Hepatocyte (in vitro differentiated cells): Measurements from ENCODE around the gene TTBK2. TPM values are rescaled to one million over a fixed set of nuclear protein-coding genes. Genes with fewer than 3 reads are reported as not detected.

Source experiments
- DNase-seq: peaks from one replicate; pipeline ENCODE4 v3.0.0-alpha.2; 2016; ENCODE audit warnings: low spot score
- H2AFZ ChIP-seq: fragments of 200-600 bp; sonication (generic); 2 replicates; pipeline ENCODE4 v1.6.0; 2016; ENCODE audit warnings: antibody characterized with exemption, mild to moderate bottlenecking
- H3K27ac ChIP-seq: fragments of 200-600 bp; sonication (generic); 2 replicates; pipeline ENCODE4 v1.5.1; 2016; ENCODE audit warnings: mild to moderate bottlenecking
- H3K27me3 ChIP-seq: fragments of 200-600 bp; sonication (generic); 2 replicates; pipeline ENCODE4 v1.6.1; 2016
- H3K36me3 ChIP-seq: fragments of 200-600 bp; sonication (generic); replicated peaks from 2 replicates; pipeline ENCODE4 v1.5.1; 2016; ENCODE audit warnings: low read depth; ENCODE audit not compliant: insufficient read depth
- H3K4me1 ChIP-seq: fragments of 200-600 bp; sonication (generic); 2 replicates; pipeline ENCODE4 v1.5.1; 2016; ENCODE audit warnings: mild to moderate bottlenecking, moderate library complexity; ENCODE audit not compliant: insufficient read depth
- H3K4me2 ChIP-seq: fragments of 200-600 bp; sonication (generic); 2 replicates; pipeline ENCODE4 v1.6.0; 2016
- H3K4me3 ChIP-seq: fragments of 200-600 bp; sonication (generic); 2 replicates; pipeline ENCODE4 v1.5.1; 2016; ENCODE audit warnings: mild to moderate bottlenecking
- H3K79me2 ChIP-seq: fragments of 200-600 bp; sonication (generic); 2 replicates; pipeline ENCODE4 v1.6.0; 2017; ENCODE audit warnings: mild to moderate bottlenecking
- H3K9me2 ChIP-seq: fragments of 200-600 bp; sonication (generic); replicated peaks from 2 replicates; pipeline ENCODE4 v1.6.0; 2017; ENCODE audit warnings: mild to moderate bottlenecking; ENCODE audit not compliant: insufficient read depth
- H3K9me3 ChIP-seq: fragments of 200-600 bp; sonication (generic); 2 replicates; pipeline ENCODE4 v1.5.1; 2016; ENCODE audit warnings: low read depth, mild to moderate bottlenecking
- H4K20me1 ChIP-seq: fragments of 200-600 bp; sonication (generic); 2 replicates; pipeline ENCODE4 v1.6.0; 2016; ENCODE audit warnings: mild to moderate bottlenecking; ENCODE audit not compliant: insufficient read depth, poor library complexity, severe bottlenecking
- CTCF ChIP-seq: fragments of 200-600 bp; sonication (generic); IDR thresholded peaks from 2 replicates; pipeline ENCODE4 v1.5.1; 2016; ENCODE audit warnings: antibody characterized with exemption, mild to moderate bottlenecking; ENCODE audit not compliant: poor library complexity
- EZH2 ChIP-seq: fragments of 200-600 bp; sonication (generic); IDR thresholded peaks from 2 replicates; pipeline ENCODE4 v1.6.1; 2016; ENCODE audit warnings: antibody characterized with exemption, mild to moderate bottlenecking, borderline replicate concordance
- EZH2phosphoT487 ChIP-seq: fragments of 200-600 bp; sonication (generic); IDR thresholded peaks from one replicate; pipeline ENCODE4 v1.6.1; 2018; ENCODE audit warnings: antibody characterized with exemption, mild to moderate bottlenecking, low read depth, moderate library complexity; ENCODE audit not compliant: unreplicated experiment, severe bottlenecking
- WGBS: methylation state at CpG from one replicate; pipeline ENCODE4 v1.1.6; 2016; ENCODE audit warnings: low lambda C conversion rate; ENCODE audit errors: missing lambda C conversion rate; 5-methylcytosine and 5-hydroxymethylcytosine counted together
- polyA plus RNA-seq: library from polyadenylated mRNA; unstranded; fragments of >200 nt; fragmentation: Nextera tagmentation; extraction: Ambion mirVana; gene quantifications from 2 replicates; pipeline ENCODE4 v1.2.1, GENCODE V29; 2016
- total RNA-seq: library from RNA; depleted of rRNA; stranded (reverse); fragments of >200 nt; gene quantifications from 2 replicates; pipeline ENCODE4 v1.2.3, GENCODE V29; 2014

TTBK2 gene
- total and polyA plus RNA-seq, 2 experiments from 2014 or later, result 3.8 to 8.5 TPM

DNA sequence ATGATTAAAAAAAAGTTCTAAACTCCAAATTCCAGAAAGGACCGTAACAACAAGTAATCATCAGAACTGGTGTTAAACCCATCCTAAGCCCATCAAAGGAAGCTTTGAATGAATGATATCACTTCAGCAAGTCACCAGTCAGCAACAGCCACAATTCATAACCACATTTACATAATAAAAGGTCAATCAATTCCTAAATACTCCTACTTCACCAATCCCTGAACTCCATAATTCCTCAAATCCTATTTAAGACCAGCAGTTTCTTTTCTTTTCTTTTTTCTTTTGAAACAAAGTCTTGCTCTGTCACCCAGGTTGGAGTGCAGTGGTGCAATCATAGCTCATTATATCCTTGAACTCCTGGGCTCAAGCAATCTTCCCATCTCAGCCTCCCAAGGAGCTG, 40.5 kb downstream of the TTBK2 start:
- Histone ChIP-seq H3K4me3 (no peak overlapping the region), H4K20me1 (no peaks in the 10 kb centered on the region), H2AFZ (no peak overlapping the region), H3K27ac (no peak overlapping the region), H3K4me1 (no peaks in the 10 kb centered on the region), H3K4me2 (no peak overlapping the region), H3K9me3 (no peaks in the 10 kb centered on the region), H3K79me2 (peaks cover 9% of the 10 kb centered on the region), H3K9me2 (no peaks in the 10 kb centered on the region), H3K27me3 (no peaks in the 10 kb centered on the region), H3K36me3 (no peaks in the 10 kb centered on the region)
- no peak for TF ChIP-seq CTCF
- TF ChIP-seq EZH2phosphoT487, result no peak
- no peak for TF ChIP-seq EZH2
- 95% methylated on average over 1 of the region's 1 CpG for WGBS
- no peak for DNase-seq

DNA sequence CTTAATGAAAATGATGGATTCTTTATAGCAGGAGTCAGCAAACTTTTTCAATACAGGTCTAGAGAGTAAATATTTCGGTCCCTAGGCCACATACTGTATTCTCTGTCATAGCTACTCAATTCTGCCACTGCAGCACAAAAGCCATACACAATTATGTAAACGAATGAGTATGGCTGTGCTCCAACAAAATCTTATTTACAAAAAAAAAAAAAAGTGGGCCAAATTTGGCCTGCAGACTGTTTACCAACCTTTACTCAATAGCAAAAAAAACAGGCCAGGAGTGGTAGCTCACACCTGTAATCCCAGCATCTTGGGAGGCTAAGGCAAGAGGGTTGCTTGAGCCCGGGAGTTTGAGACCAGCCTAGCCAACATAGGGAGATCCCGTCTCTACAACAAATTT, 41.1 kb downstream of the TTBK2 start:
- H3K27ac ChIP-seq, result no peak overlapping the region

GRCh38 chr15:42876224-42876623, 44.4 kb downstream of the TTBK2 start:
- Histone ChIP-seq H3K27ac (no peak overlapping the region), H3K36me3 (no peaks in the 10 kb centered on the region), H3K4me3 (no peak overlapping the region), H3K4me2 (no peak overlapping the region), H2AFZ (no peak overlapping the region), H3K27me3 (no peaks in the 10 kb centered on the region), H3K79me2 (peaks cover 3% of the 10 kb centered on the region), H3K9me2 (no peaks in the 10 kb centered on the region), H3K4me1 (no peaks in the 10 kb centered on the region), H3K9me3 (no peaks in the 10 kb centered on the region), H4K20me1 (no peaks in the 10 kb centered on the region)
- TF ChIP-seq CTCF (no peak), EZH2phosphoT487 (no peak), EZH2 (no peak)
- no peak for DNase-seq

More for the DNA sequence above, 41.1 kb downstream of the TTBK2 start:
- no peaks in the 10 kb centered on the region for H3K4me1 ChIP-seq
- H3K79me2 ChIP-seq, result peaks cover 9% of the 10 kb centered on the region
- H3K4me3 ChIP-seq, result no peak overlapping the region
- H3K4me2 ChIP-seq, result no peak overlapping the region
- 96% methylated on average over 4 of the region's 4 CpGs for WGBS
- H3K27me3 ChIP-seq, result no peaks in the 10 kb centered on the region
- DNase-seq, result no peak
- TF ChIP-seq CTCF (no peak), EZH2phosphoT487 (no peak), EZH2 (no peak)
- H3K36me3 ChIP-seq, result no peaks in the 10 kb centered on the region
- H2AFZ ChIP-seq, result no peak overlapping the region
- no peaks in the 10 kb centered on the region for H4K20me1 ChIP-seq
- H3K9me2 ChIP-seq, result no peaks in the 10 kb centered on the region
- H3K9me3 ChIP-seq, result no peaks in the 10 kb centered on the region

DNA sequence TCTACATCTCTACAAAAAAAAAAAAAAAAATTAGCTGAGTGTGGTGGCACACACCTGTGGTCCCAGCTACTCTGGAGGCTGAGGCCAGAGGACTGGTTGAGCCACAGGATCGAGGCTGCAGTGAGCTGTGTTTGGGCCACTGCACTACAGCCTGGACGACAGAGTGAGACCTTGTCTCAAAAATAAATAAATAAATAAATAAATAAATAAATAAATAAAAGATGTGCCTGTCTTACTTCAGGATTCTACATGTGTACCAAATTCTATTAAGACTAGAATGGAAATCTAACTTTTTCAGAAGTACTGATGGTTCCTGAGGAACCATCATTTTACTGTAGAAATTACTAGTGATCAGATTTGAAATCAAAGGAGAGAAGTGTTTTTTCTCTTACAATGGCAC, 51.9 kb downstream of the TTBK2 start:
- H3K36me3 ChIP-seq, result no peaks in the 10 kb centered on the region
- H3K27ac ChIP-seq, result no peak overlapping the region
- H3K4me1 ChIP-seq, result no peaks in the 10 kb centered on the region
- WGBS, result 100% methylated on average over 2 of the region's 2 CpGs
- no peaks in the 10 kb centered on the region for H3K79me2 ChIP-seq
- no peak overlapping the region for H3K4me3 ChIP-seq
- no peaks in the 10 kb centered on the region for H3K27me3 ChIP-seq
- H3K9me2 ChIP-seq, result no peaks in the 10 kb centered on the region
- TF ChIP-seq EZH2phosphoT487, result no peak
- TF ChIP-seq EZH2, result no peak
- TF ChIP-seq CTCF, result no peak
- DNase-seq, result no peak
- no peak overlapping the region for H3K4me2 ChIP-seq
- no peak overlapping the region for H2AFZ ChIP-seq
- H3K9me3 ChIP-seq, result no peaks in the 10 kb centered on the region
- H4K20me1 ChIP-seq, result no peaks in the 10 kb centered on the region
